ENCODE measurements around the gene AKR1E2.
A peak's percentile ranks its signal among the peaks of the same experiment; 100 is the strongest.

AKR1E2 gene

DNA sequence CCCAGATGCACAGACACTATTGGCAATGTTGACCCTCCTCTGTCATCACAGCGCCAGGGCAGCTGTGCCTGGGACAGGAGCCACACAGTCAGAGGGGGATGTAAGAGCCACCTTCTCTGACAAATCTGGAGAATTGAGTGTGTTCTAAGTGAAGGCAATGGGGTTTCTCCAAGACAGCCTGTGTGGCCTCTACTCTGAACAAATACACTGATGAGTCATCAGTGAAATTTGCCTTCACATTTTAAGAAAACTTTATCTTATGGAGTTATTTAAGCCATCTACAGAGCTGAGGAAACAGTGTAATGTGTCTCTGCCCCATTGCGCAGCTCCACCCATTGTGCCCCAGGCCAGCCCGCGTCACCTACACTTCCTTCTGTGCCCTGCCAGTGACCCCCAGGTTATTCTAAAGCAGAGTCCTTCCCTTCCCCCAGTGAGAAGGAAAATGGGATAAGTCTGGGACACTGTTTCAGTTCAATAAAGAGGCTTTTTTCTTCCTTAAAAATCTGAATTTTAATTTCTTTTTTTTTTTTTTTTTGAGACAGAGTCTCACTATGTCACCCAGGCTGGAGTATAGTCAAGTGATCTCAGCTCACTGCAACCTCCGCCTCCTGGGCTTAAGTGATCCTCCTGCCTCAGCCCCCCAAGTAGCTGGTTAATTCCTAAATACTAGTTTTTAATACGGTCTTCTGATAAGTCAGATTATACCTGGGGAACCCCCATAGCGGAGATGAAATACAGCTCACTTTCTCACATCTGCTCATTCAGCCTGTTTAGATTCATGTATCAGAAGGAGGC, 21.8 kb downstream of the AKR1E2 start:
- no peak for DNase-seq

DNA sequence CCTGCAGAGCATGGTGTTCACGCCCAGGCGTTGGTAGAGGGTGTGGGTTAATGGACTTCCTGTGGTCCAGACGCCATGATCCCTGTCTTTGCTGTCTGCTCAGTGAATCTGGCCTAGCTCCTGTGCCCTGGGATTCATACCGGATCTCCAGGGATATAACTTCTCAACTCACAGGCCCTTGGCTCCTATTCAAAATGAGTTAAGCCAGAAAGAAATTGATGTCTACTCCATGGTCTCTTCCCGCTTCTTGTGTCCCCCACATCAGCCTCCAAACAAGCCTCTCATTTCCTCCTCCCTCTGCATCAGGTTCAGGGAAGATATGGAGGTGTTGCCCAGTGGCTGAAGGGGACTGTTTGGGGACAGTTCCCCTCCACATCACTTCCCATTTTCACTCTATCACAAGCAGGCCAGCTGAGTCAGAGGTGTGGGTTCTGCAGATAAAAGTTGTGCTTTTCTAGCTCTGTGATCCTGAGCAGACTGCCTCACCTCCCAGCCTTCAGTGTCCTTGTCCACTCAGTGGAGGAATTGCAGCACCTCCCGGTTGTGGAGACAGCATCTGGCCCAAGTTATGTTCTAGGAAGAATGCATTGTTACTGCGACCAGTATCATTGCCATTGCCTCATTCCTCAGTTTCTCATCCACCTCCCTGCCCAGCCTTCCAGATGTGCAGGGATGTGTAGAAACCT, 22.5 kb downstream of the AKR1E2 start:
- DNase-seq = no peak

DNA sequence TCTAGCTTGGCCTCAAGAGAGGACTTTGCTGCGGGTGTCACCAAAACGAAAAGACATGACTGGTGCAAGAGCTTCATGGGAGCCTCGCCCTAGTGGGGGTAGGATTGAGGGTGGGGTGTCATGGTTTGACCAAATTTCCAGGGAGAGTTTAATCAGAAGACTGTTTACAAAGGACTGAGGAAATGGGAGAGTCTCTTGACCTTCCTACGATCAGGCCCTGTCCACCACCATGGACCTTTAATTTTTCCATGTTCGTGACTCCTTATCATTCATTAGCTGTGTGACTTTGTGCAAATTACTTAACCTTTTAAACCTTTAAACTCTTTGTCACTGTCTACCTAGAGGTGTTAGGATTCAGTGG, 23.0 kb downstream of the AKR1E2 start:
- no peak for DNase-seq

DNA sequence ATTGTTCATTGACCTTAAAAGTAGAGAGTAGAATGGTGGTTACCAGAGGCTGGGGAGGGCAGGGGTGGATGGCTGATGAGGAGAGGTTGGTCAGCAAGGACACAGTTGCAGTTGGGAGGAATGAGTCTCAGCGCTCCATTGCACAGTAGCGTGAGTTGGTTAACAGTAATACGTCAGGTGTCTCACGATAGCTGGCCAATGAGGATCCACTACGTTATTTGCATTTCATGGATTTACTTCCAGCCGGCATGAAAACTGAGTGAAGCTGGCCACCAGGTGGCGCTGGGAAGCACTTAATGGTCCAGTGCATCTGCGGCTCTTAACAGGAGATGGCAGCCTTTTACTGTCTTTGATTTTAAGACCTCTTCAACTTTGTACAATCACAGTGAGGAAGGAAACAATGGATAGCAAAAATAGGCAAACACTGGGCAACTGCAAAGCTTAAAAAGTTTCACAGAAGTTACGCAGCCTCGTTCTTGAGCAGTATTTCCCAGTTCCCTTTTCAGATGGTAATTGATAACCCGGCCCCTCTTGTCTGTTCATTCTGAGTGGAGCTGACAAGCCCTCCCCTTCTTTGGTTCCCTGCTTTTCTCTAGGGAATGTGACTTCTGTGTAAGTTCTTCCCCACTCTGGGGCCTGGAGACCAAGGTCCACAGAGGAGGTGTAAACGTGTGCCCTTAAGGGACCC, 23.7 kb downstream of the AKR1E2 start:
- peak; percentile 84 for DNase-seq

DNA sequence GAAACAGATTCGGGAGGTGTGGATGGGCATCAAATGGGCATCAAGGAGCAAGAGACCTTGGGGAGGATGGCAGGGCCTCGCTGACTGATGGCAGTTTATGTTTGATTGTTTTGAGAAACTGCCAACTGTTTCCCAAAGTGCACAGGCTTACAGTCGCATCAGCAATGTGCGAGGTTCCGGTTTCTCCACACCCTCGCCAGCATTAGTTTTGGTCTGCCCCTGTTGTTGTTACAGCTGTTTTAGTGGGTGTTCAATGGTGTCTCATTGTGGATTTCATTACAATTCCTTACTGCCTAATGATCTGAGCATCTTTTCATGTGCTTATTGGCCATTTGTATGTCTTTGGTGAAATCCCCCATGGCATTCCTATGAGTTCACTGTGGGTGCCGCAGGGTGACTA, 24.4 kb downstream of the AKR1E2 start:
- DNase-seq = no peak

DNA sequence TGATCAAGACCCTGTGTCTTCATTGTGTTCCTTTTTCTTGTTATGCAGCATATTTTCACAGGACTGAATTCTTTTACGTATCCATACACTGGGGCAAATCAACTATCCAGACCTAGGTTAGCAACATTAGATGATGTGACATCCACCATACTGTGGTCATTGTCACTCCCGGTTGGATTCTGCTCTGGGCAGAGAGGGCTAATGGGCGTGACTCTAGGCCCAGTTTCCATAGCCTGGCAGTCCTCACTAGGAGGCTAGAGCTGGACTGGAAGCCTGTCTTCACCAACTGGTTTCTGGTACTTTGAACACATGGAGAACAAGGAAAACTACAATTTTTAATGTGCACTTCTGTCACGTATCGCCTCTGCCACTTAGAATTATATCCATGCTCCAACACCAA, 25.2 kb downstream of the AKR1E2 start:
- no peak for DNase-seq

DNA sequence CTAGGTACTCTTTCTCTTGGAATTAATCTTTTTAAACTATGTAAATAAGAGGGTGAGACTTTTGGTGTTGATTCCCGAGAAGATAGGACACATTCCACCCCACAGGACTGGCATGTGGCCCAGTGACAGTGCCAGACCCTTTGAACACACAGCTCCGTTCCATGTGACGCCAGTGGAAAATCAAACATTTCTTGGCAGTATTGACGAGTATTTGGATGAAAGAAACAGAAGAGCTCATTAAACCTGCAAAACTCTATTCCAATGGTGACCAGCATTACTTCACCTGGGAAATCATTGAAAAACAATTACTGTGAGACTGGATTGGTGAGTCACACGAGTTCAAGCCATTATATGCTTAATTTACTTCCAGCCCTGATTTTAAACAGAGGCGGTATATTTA, 25.8 kb downstream of the AKR1E2 start:
- DNase-seq = no peak

DNA sequence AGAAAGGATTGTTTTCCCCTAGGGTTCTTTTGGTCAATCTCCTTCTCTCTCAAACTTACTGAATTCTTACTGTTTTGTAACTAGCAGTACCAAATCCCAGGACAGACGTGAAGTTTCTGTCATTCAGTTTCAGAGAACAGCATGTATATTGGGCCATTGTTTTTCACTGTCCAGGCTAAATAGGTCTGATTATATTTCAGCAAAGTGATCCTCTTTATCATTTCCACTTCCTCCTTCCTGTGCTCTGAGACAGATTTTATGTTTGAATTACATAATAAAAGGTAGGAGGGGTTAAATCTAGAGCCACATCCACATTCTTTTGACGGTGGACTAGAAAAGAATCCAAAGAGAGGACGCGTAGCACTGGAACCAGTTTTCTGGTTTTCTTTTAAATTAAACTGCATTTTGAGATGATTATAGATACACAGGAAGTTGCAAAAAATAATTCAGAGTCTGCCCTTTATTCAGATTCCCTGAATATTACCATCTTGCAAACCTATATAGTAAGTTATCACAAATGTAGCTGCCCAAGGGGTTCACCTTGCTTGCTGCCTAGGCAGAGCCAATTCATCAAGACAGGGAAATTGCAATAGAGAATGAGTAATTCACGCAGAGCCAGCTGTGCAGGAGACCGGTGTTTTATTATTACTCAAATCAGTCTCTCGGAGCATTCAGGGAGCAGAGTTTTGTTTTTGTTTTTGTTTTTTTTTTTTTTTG, 40.1 kb downstream of the AKR1E2 start:
- DNase-seq = no peak

DNA sequence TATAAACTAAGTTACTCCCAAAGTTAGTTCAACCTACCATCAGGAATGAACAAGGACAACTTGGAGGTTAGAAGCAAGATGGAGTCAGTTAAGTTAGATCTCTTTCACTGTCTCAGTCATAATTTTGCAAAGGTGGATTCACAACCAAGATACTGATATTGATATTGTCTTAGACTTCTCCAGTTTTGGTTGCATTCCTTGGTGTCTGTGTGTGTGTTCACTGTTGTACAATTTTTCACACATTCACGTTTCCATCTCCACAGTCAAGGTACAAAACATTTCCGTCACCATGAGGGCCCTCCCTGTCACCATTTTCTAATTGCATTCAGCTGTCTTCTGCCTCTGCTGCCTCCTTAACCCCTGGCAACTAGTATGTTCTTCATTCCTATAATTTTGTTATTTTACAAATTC, 41.1 kb downstream of the AKR1E2 start:
- no peak for DNase-seq

DNA sequence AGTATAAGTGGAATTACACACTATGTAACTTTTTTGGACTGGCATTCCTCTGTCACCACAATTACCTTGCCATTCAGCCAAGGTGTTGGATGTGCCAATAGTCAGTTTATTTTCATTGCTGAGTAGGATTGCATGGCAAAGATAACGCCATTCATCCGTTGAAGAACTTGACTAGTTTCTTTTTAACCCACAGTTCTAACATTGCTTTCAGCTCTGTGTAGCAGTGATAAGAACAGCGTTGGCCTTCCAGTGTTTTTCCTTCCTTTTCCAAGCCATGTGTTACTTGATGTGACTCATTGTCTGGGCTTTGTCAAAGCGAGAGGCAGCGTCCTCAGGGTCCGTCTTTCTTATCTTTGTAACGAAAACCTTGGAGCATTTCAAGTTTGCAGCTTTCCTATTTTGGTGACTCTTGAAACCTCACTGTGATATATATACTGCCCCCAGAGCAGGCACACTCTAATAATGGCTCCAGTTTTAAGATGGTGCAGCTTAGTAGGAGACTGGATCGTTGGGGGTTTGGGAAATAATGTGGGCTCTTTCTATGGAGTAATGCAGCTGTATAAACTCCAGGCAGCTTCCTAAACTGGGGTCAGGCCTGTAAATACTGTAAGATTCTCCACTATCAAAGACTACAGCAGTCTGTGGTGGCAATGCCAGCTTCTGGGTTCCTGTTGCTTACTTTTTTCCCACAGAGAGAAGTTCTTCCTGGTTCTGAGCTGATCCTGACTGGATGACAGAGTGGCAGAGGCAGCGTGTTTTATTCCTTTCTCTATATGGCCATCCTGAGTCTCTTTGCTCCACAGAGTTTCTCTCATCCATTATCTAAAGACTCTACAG, 41.7 kb downstream of the AKR1E2 start:
- DNase-seq = no peak

DNA sequence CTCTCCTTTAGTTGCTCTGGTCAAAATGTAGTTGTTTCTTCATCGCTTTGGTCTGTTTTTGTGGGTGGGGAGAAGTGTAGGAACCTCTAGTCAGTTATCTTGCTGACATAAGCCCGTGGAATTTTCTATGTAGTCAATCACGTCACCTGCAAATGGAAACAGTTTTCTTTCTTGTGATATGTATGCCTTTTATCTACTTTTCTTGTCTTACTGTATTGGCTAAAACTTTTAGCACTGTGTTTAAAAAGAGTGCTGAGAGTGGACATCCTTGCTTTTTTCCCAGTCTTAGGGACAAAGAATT, 42.3 kb downstream of the AKR1E2 start:
- no peak for DNase-seq

DNA sequence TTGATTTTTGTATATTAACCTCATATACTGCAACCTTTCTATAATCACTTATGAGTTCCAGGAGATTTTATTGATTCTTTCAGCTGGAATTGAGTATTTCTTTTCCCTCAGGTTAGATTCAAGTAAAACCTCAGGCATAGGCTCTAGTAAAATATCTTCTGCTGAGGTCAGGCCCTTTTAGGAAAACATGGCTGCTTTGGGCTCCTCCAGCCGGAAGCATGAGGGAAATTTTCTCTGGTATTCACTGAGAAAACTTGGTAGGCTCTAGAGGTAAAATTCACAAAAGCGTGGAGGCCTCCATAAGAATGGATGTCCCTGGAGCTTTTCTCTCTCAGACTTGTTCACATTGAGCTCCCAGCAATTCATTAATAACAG, 56.7 kb downstream of the AKR1E2 start:
- DNase-seq = no peak

DNA sequence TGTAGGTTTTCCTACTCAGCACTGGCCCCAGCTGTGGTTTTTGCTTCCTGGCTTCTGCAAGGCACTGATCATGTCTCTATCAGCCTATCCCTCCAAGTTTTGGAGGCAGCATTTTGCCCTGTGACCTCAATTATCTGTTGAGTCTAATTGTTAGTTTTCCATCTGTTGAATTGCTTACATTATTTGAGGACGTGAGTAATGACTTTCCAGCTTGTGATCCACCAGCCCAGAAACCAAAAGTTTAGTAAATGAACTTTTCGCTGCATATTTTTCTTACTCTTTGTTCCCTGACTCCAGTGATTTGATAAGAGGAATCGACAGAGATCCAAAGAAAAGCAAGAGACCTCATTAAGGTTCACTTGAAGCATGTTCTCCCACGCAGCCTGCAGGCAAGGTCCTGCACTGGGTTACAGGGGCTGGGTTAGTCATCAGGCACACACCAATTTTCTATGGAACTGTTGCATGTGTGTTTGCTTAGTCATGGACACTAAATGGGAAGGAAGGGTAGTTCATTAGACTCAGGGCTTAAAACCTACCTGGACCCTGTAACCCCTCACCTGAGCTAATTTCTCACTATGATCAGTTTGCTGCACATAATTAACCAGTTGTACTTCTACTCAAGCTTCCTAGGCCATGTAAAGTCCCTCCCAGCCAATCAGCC, 57.2 kb downstream of the AKR1E2 start:
- DNase-seq = no peak

DNA sequence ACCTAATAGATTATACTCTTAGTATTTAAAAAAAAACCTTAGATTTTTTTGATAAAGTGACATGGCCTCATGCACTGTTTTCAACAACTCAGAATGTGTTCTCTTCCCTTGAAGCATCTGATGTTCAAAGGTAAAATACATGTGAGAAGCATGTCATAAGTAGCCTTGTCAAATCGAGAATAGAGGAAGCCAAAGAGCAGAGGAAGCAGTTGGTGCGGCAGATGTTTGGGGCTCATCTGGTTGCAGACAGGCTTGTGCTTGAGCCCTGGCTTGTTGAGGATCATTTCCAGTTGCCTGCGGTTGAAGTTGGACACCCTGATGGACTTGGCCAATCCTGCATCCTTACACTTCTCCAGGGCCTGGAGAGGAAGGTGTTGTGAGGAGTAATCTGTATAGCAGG, 59.2 kb downstream of the AKR1E2 start:
- DNase-seq = no peak

DNA sequence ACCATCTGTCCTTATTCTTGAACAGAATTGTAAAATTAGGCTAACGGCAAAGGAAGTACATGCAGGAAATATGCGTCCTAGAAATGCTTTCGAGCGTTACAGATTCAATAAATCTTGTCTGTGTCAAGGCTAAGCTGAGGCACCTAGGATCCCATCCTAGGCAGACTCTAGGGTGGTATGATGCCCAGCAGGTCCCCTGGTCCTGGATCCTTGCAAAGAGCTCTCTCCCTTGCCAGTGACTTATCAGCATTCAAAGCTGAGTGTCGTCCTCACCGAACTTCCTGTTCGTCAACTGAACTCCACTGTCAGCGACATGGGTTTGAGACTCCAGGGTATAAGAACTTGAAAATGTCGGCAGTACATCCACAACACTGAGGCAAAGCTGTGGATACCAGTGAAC, 61.5 kb downstream of the AKR1E2 start:
- no peak for DNase-seq

DNA sequence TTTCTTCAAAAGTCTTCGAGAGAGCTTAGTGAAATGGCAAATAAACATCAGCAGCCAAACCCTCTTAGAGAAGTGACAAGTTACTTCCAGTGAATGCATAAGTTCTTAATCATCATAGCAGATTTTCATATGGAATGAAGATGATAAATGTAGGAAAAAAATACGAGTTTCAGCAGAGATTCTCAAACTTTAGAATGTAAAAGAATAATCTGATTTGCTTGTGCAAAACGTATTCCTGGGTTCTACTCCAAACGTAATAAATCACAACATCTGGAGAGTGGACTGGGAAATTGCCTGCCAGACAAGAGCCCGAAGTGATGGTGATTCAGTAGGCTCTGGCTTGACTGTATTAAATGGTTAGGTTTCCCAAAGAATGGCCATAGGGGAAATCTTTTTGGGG, 62.2 kb downstream of the AKR1E2 start:
- DNase-seq = no peak

DNA sequence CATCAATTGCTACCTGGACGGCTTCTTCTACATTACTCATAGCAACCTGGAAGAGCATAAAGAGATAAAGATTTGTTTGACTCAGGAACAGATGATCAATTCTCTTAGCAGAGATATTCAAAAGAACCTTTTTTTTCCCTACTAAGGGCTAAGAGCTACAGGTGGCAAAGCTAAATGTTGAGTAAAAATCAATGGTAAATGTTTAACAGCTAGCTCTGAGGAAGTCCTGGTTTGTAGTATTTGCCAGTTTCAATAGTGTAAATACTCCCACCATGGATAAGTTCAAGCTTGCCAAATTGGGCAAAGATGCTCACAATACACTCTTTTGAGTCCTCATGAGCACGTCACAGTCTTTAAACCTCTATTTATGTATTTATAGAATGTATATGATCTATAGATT, 64.0 kb downstream of the AKR1E2 start:
- no peak for DNase-seq

DNA sequence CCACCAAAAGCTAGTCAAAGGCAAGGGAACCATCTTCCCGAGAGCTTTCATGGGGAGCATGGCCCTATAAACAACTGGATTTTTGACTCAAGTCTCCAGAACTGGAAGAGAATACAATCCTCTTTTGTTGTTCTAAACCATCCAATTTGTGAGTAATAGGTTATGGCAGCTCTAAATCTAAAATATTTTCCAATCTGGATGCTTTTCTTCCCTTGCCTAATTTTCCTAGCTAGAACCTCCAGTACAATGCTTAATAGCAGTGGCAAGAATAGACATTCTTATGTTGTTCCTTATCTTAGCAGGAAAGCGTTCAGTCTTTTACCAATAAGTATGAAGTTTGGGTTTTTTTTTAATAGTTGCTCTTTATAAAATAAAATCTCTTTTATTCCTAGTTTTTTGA, 66.7 kb downstream of the AKR1E2 start:
- DNase-seq = no peak

DNA sequence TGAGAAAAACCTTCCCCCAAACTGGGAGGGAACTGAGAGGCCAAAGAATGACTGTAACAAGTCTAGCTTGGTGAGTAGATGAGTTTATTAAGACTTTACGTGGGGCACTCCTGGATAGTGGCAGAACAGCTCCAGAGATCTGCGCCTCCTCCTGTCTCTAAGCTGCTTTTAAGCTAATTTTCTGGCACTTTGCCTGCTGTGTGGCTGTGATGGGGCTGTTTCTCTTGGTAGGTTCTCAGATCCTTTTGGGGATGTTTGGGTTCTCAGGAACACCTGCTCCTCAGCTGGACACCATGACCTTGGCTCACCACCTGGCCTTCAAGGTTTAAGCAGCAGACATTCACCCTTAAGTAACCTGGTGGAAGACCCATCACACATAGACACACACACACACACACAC, 68.3 kb downstream of the AKR1E2 start:
- DNase-seq = no peak
